ENCODE measurements around the gene RASA2. TPM values are rescaled to one million over a fixed set of nuclear protein-coding genes. Genes with fewer than 3 reads are reported as not detected.

Gene RASA2
- total RNA-seq, 1 experiment from 2014 or later = 26.7 TPM

DNA sequence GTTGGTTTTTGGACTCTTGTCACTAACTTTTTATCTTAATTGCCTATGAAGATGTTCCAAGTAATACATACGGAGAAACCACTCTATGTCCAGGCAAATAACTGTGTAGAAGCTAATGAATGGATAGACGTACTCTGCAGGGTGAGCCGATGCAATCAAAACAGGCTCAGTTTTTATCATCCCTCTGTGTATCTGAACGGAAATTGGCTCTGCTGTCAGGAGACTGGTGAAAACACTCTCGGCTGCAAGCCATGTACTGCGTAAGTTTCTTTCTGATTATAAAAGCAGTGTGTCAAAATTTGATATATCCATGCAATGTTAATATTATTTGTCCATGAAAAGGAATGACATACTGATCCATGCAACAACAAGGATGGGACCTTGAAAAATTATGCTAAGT is 121.6 kb downstream of the RASA2 start:
- no TSS peak for BruUV-seq (replicated peaks)
- no peak overlapping the region for H3K27ac Mint-ChIP-seq (ENCODE audit: unreplicated experiment)
- peaks cover 31% of the 10 kb centered on the region for H3K36me3 Mint-ChIP-seq (ENCODE audit: insufficient read depth, unreplicated experiment)
- H3K4me1 ChIP-seq = no peaks in the 10 kb centered on the region
- ChIA-PET CTCF (no interaction called here), POLR2A (no interaction called here)
- H3K27me3 Mint-ChIP-seq (ENCODE audit: insufficient read depth, unreplicated experiment) = no peaks in the 10 kb centered on the region
- DNase-seq = no peak
- H3K9me3 Mint-ChIP-seq (ENCODE audit: unreplicated experiment) = no peaks in the 10 kb centered on the region
- no peaks in the 10 kb centered on the region for H3K27me3 ChIP-seq (replicated peaks; ENCODE audit: control insufficient read depth, insufficient read depth, low read length)
- no peaks in the 10 kb centered on the region for H3K36me3 ChIP-seq (ENCODE audit: control insufficient read depth, insufficient read depth, low read length)
- H3K4me3 ChIP-seq (ENCODE audit: low read depth, low read length) = no peak overlapping the region
- intact Hi-C loops (cut with micrococcal nuclease; ENCODE audit: unreplicated experiment) = no loop called here
- H3K4me3 Mint-ChIP-seq (ENCODE audit: unreplicated experiment) = no peak overlapping the region
- TF ChIP-seq, protein P1, sequence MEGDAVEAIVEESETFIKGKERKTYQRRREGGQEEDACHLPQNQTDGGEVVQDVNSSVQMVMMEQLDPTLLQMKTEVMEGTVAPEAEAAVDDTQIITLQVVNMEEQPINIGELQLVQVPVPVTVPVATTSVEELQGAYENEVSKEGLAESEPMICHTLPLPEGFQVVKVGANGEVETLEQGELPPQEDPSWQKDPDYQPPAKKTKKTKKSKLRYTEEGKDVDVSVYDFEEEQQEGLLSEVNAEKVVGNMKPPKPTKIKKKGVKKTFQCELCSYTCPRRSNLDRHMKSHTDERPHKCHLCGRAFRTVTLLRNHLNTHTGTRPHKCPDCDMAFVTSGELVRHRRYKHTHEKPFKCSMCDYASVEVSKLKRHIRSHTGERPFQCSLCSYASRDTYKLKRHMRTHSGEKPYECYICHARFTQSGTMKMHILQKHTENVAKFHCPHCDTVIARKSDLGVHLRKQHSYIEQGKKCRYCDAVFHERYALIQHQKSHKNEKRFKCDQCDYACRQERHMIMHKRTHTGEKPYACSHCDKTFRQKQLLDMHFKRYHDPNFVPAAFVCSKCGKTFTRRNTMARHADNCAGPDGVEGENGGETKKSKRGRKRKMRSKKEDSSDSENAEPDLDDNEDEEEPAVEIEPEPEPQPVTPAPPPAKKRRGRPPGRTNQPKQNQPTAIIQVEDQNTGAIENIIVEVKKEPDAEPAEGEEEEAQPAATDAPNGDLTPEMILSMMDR (IDR thresholded peaks at IDR 0.05; ENCODE audit: insufficient read depth in 1 of 2, low read depth in 1 of 2, low read length in 1 of 2, severe bottlenecking in 1 of 2, unreplicated experiment in 1 of 2) = no peak
- no peaks in the 10 kb centered on the region for H3K4me1 Mint-ChIP-seq (ENCODE audit: low read depth, unreplicated experiment)
- H3K9me3 ChIP-seq = no peaks in the 10 kb centered on the region

DNA sequence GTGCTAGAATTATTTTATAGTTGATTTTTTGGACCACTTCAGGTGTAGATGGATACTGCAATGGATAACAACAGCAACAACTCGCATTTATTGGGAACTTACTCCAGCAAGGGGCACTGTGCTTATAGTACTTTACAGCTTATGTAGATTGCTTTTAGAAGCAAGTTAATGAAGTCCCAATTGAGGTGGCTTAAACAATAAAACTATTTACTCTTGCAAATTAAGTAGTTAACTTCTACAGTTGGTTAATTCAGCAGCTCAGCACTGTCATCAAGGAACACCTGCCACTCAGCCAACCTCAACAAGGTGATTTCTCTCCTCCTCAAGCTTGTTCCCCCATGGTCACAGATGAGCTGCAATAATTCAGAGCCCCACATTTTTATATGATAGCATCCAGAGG is 124.1 kb downstream of the RASA2 start:
- Histone ChIP-seq H3K9me3 (no peaks in the 10 kb centered on the region), H3K4me3 (ENCODE audit: low read depth, low read length) (no peak overlapping the region), H3K27me3 (replicated peaks; ENCODE audit: control insufficient read depth, insufficient read depth, low read length) (no peaks in the 10 kb centered on the region), H3K4me1 (no peaks in the 10 kb centered on the region), H3K36me3 (ENCODE audit: control insufficient read depth, insufficient read depth, low read length) (0 out of 2 replicates have a peak, but pooled peaks cover 1% of the 10 kb centered on the region)
- CTCF ChIA-PET = no interaction called here
- Mint-ChIP-seq H3K27ac (ENCODE audit: unreplicated experiment) (no peak overlapping the region), H3K27me3 (ENCODE audit: insufficient read depth, unreplicated experiment) (no peaks in the 10 kb centered on the region), H3K4me1 (ENCODE audit: low read depth, unreplicated experiment) (no peaks in the 10 kb centered on the region), H3K36me3 (ENCODE audit: insufficient read depth, unreplicated experiment) (peaks cover 29% of the 10 kb centered on the region), H3K4me3 (ENCODE audit: unreplicated experiment) (no peak overlapping the region), H3K9me3 (ENCODE audit: unreplicated experiment) (no peaks in the 10 kb centered on the region)
- intact Hi-C loops (cut with micrococcal nuclease; ENCODE audit: unreplicated experiment) = no loop called here
- POLR2A ChIA-PET = no interaction called here
- DNase-seq = no peak
- BruUV-seq (replicated peaks) = no TSS peak
- TF ChIP-seq, protein P1 (IDR thresholded peaks at IDR 0.05; ENCODE audit: insufficient read depth in 1 of 2, low read depth in 1 of 2, low read length in 1 of 2, severe bottlenecking in 1 of 2, unreplicated experiment in 1 of 2) = no peak

DNA sequence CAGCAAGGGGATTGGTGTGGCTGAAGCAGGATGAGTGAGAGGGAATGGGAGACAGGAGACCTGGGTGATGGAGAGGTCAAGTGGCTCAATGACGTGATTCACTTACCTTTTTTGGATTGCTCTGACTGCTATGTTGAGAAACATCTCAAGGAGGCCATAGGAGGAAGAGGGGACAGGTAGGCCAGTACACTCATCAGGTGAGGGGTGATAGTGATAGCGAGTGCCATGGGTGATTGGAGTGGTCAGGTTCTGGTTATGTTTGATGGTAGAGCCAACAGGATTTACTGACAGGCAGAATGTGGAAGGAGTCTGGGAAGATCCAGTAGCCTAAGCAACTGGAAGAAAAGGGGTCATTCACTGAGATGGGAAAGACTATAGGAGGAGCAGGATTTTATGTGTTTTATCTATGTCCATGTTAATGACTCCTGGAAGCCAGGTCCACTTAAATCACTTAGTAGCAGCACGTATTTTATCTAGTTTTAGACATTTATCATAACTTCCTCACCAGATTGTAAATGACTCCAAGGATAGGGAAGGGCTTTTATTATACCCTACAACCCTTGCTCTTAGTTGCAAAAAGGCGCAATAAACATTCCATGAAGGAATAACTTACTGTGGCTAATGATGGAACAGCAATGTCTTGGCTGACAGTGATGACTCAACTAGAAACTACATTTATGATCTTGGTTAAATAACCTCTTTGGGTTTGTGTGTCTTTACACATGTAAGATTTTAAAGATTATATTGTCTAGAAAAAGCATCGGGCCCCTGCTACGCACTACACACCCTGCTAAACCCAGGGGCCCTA is 131.5 kb downstream of the RASA2 start:
- TF ChIP-seq, protein P1 (IDR thresholded peaks at IDR 0.05; ENCODE audit: insufficient read depth in 1 of 2, low read depth in 1 of 2, low read length in 1 of 2, severe bottlenecking in 1 of 2, unreplicated experiment in 1 of 2) = no peak
- H3K4me1 Mint-ChIP-seq (ENCODE audit: low read depth, unreplicated experiment) = peaks cover 11% of the 10 kb centered on the region
- H3K36me3 Mint-ChIP-seq (ENCODE audit: insufficient read depth, unreplicated experiment) = peaks cover 27% of the 10 kb centered on the region
- POLR2A ChIA-PET = no interaction called here
- no peak overlapping the region for H3K4me3 Mint-ChIP-seq (ENCODE audit: unreplicated experiment)
- peaks cover 10% of the 10 kb centered on the region for H3K9me3 Mint-ChIP-seq (ENCODE audit: unreplicated experiment)
- DNase-seq = no peak
- no peaks in the 10 kb centered on the region for H3K27me3 Mint-ChIP-seq (ENCODE audit: insufficient read depth, unreplicated experiment)
- H3K4me3 ChIP-seq (ENCODE audit: low read depth, low read length) = no peak overlapping the region
- CTCF ChIA-PET = no interaction called here
- no peaks in the 10 kb centered on the region for H3K9me3 ChIP-seq
- 0 out of 2 replicates have a peak, but pooled peaks cover 1% of the 10 kb centered on the region for H3K36me3 ChIP-seq (ENCODE audit: control insufficient read depth, insufficient read depth, low read length)
- intact Hi-C loops (cut with micrococcal nuclease; ENCODE audit: unreplicated experiment) = no loop called here
- peak overlapping the region; percentile 36 for H3K27ac Mint-ChIP-seq (ENCODE audit: unreplicated experiment)
- no peaks in the 10 kb centered on the region for H3K4me1 ChIP-seq
- no TSS peak for BruUV-seq (replicated peaks)
- H3K27me3 ChIP-seq (replicated peaks; ENCODE audit: control insufficient read depth, insufficient read depth, low read length) = no peaks in the 10 kb centered on the region

All from Caco-2 (cell line).